GM18505 (cell line): ENCODE data around the gene ARPC2.
"Not testable (repeated sequence)": the region's sequence is repeated elsewhere in the genome, so short reads cannot be mapped to it uniquely, and the experiment has no call there.

Experiments used
- ATAC-seq: cut with Tn5 transposase; IDR thresholded peaks from one replicate; pipeline ENCODE4 v1.9.1; 2021; ENCODE audit not compliant: unreplicated experiment
- POLR2A ChIP-seq: IDR thresholded peaks from 4 replicates; pipeline ENCODE4 v1.6.1; 2011; ENCODE audit warnings: borderline replicate concordance; ENCODE audit not compliant: insufficient read depth, insufficient read length; ENCODE audit errors: extremely low read depth

The ARPC2 gene

GRCh38 chr2:218263817-218264641 is 47.0 kb downstream of the ARPC2 start:
- TF ChIP-seq POLR2A = no peak
- ATAC-seq = no peak

- no peak for TF ChIP-seq POLR2A
- no peak for ATAC-seq
Measured at GRCh38 chr2:218264773-218265561, 48.0 kb downstream of the ARPC2 start.

GRCh38 chr2:218265626-218266025 is 48.6 kb downstream of the ARPC2 start:
- no peak for TF ChIP-seq POLR2A
- no peak for ATAC-seq

DNA sequence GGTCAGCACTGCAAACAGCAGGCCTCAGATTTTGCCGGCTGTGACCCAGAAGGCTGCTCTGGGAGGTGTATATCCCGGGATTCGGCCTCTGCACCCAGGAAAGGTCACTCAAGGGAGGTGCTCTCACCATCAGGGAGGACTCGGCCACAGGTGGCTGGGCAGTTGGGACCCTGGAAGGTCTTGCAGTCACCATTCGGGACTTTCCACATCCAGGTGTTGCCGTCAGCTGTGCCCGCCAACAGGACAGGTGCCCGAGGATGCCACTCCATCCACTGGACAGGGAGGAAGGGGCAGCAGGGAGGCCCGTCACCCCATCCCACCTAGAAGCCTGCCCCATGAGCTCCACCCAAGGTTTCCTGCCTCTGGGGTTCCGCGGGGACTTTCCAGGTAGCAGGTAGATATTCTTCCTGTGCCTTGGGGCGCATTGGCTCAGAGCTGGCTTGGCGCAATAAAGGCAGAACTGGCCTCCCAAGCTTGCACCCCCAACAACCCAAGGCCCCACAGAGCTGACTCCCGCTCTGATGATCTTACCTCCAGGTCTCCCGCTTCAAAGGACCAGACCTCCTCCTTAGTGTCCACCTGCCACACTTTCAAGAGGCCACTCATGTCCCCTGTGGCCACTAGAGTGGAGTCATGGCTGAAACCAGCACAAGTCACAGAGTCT is 49.5 kb downstream of the ARPC2 start:
- TF ChIP-seq POLR2A = no peak
- no peak for ATAC-seq

- no peak for TF ChIP-seq POLR2A
- no peak for ATAC-seq
Measured at GRCh38 chr2:218267259-218267658, 50.3 kb downstream of the ARPC2 start.

DNA sequence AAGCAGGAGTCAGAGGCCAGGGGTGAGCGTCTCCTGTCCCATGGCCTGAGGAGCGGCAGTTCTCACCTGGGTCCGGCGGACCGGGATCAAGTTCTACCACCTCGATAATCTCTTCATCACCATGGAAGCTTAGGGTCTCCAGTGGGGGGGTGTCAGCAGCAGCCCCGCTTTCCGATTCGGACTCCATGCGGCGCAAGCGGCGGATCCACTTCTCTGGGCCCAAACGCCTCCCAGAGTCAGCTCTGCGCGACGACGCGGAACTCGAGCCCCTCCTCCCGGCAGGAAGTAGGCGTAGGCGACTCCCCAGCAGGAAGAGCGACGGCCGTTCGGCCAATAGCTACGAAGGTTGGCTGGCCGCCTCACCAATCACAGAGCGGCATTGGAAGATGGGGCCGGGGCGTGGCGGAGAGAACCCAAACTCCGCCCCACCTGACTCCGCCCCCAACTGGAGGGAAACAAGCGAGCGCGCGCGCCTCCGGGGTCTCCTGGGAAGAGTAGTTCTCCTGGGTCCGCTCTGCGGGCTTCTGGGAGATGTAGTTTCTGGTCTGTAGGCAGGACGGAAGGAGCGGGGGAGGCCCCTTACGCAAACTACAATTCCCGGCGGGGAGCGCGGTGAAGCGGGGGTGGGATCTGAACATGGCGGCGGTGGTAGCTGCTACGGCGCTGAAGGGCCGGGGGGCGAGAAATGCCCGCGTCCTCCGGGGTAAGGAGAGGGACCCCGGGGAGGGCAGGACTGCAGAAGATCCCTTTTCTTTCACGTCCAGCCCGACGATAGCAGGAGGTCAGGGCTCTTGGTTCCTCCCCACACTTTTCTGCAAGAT is 53.1 kb downstream of the ARPC2 start, which contains the start of the genes AAMP and PNKD:
TSS of gene AAMP (minus strand) at position 238 of the 821 bp plus-strand sequence. CDS start at position 187, 51 bp downstream.
TSS of gene PNKD (plus strand) at position 620 of the 821 bp plus-strand sequence. CDS start at position 637, 17 bp downstream.
- TF ChIP-seq POLR2A = peak; percentile 68
- ATAC-seq = peak; percentile 86

GRCh38 chr2:218270721-218271486 is 53.9 kb downstream of the ARPC2 start:
- TF ChIP-seq POLR2A = no peak
- ATAC-seq = peak; percentile 0

DNA sequence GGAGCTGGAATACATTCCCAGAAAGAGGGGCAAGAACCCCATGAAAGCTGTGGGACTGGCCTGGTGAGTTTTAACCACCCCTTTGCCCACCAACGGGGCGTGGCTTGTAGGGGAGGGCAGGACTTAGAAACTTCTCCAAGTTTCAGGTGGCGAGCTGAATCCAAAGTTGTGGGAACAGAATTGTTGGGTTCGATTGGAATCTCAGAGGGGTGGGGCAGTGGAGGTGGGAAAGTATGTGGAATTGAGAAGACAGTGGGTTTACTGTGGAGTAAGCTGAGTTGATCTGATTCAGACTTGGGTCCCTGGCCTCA is 54.5 kb downstream of the ARPC2 start:
- ATAC-seq = no peak
- TF ChIP-seq POLR2A = no peak

- no peak for TF ChIP-seq POLR2A
- no peak for ATAC-seq
Measured at GRCh38 chr2:218271865-218272530, 55.0 kb downstream of the ARPC2 start.

- ATAC-seq = peak; percentile 22
Measured at GRCh38 chr2:218272531-218273212, 55.7 kb downstream of the ARPC2 start.

DNA sequence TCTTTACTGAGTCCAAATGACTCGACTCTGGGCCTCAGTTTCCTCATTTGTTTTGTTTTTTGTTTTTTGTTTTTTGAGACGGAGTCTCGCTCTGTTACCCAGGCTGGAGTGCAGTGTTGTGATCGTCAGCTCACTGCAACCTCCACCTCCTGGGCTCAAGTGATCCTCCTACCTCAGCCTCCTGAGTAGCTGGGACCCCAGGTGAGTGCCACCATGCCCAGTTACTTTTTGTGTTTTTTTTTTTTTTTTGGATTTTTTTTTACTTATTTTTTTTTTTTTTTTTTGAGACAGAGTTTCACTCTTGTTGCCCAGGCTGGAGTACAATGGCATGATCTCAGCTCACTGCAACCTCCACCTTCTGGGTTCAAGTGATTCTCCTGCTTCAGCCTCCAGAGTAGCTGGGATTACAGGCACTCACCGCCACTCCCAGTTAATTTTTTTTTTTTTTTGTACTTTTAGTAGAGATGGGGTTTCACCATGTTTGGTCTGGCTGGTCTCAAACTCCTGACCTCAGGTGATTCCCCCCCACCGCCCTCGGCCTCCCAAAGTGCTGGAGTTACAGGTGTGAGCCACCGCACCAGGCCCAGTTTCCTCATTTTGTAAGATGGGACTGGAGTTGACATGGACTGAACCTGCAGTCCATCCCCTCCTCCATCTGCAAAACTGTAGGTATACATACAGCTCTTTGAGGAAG is 56.4 kb downstream of the ARPC2 start:
- ATAC-seq = not testable (repeated sequence)

More at GRCh38 chr2:218272531-218273212, 55.7 kb downstream of the ARPC2 start:
- no peak for TF ChIP-seq POLR2A

DNA sequence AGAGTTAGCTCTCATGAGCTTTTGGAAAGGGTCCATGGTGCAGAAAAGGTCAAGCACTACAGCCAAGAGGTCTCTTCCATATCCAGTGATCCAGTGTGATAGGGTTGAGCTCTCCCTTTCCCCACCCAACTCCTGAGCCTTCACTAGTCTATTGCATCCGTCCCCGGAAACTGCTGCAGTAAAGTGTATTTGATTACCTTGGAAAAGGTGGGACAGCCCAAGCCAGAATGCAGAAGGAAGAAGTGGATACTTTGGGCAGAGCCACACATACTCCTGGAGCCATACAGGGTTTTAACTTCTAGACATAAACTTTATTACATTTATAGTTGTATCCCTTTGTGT is 56.9 kb downstream of the ARPC2 start:
- ATAC-seq = no peak
- no peak for TF ChIP-seq POLR2A
